HG03442 (cell line): ENCODE results near the gene PADI6.

Experiments
- ATAC-seq: cut with Tn5 transposase; IDR thresholded peaks from one replicate; pipeline ENCODE4 v1.9.1; 2021; ENCODE audit warnings: mild to moderate bottlenecking, moderate library complexity; ENCODE audit not compliant: unreplicated experiment

The PADI6 gene

DNA sequence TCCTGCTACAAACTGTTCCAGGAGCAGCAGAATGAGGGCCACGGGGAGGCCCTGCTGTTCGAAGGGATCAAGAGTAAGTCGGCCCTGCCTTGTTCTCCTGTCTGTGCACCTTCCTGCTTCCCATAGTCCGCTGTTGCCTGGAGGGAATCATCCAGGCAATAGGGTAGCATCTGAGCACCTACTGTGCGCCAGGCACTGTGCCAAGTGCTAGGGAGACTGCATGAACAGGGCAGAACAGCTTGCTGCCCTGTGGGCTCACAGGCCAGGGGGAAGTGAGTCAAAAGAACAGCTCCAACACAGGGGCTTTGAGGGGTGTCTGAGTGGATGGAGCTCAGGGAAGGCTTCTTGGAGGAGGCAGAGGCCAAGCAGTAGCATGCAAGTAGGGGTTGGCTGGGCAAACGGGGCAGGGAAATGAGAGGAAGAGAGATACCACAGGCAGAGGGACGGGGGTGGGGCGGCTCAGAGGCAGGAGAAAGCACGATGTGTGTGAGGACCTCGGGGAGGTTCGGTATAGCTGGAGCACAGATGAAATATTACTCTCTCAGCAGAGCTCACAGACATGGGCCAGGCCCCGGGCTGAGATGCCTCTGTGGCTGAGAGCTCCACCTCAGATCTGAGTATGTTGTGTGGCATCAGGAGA, 15.5 kb upstream of the PADI6 start:
- ATAC-seq = no peak

DNA sequence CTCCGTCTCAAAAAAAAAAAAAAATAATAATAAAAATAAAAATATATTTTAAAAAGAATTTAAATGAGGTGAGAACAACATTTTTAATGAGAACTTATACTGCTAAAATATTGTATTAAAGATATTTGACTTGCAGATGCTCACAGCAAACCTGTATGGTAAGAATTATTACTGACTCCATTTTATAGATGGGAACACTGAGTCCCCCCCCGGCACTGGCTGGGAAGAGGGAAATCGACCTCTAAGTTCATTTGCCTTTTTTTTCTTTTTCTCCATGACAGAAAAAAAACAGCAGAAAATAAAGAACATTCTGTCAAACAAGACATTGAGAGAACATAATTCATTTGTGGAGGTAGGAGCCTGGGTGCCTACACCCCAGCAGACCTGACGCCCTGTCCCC, 13.4 kb upstream of the PADI6 start:
- no peak for ATAC-seq

DNA sequence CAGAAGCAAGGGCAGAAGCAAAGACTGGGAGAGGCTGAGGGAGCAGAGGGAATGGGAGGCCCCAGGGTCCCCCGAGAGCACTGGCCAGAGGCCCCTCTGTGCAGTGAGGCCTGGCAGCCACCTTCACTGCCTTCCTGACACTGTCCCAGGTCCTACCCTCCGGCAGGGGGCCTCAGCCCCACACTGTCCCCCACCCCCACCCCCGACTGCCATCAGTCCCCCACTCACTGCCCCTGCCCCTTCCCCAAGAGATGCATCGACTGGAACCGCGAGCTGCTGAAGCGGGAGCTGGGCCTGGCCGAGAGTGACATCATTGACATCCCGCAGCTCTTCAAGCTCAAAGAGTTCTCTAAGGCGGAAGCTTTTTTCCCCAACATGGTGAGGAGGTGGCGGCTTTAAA, 13.0 kb upstream of the PADI6 start:
- ATAC-seq = no peak

DNA sequence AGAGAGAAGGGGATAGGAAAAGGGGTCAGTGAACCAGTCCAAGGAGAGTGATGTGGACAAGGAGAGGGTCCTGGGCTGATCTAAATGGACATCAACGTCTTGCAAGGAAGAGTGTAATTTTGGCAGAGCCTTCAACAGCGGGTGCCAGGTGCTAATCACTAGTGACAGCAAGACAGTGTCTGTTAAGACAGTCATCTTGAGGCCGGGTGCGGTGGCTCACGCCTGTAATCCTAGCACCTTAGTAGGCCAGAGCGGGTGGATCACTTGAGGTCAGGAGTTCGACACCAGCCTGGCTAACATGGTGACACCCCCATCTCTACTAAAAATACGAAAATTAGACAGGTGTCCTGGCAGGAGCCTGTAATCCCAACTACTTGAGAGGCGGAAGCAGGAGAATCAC, 12.2 kb upstream of the PADI6 start:
- no peak for ATAC-seq

DNA sequence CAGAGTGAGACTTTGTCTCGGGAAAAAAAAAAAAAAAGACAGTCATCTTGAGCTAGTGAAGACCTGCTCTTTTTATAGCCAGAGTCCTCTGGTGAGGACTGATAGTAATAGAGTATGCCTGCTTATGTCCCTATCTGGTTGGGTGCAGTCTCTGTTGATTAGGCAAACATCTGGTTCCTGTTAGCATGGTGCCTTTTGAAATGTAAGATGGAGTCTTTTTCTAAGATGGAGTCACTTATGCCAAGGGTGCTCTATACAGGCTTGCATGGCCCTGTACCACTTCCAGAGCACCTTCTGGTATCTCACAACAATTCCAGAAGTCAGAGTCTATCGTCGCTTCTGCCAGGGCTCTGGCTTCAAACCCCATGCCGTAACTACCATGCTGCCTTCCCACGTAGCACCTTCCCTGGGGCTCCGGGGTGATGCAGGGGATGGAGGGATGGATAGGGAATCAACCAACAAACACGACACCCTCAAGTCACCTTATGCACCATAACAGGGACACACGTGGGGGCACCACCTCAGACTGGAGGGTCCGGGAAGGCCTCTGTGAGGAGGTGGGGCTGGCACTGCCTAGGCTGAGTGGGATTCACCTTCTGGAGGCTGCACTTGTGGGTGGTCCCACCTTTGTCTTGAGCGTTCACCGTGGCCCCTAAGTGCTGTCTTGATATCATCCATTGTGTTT, 11.6 kb upstream of the PADI6 start:
- no peak for ATAC-seq

DNA sequence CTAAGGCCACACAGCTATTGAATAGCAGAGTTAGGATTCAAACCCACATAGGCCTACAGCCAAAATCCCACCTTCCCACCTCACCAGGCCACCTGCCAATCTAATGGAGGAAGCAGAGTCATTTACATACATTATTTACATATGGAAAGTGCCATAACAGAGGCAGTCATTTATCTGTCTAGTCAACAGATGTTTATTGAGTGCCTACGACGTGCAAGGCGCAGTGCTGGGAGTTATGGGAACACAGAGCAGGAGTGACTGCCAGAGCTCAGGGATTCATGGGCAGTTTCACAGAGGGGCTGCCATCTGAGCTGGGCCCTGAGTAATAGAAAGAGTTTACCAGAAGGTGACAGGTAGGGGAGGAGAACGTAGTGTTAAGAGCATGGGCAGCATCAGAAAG, 10.3 kb upstream of the PADI6 start:
- no peak for ATAC-seq

DNA sequence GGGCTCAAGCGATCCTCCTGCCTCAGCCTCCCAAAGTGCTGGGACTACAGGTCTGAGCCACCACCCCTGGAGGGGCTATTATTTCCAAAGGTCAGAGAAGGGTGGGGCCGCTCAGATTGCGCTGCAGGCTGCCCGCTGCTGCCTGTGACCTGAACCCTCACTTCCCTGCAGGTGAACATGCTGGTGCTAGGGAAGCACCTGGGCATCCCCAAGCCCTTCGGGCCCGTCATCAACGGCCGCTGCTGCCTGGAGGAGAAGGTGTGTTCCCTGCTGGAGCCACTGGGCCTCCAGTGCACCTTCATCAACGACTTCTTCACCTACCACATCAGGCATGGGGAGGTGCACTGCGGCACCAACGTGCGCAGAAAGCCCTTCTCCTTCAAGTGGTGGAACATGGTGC, 8.6 kb upstream of the PADI6 start:
- no peak for ATAC-seq

DNA sequence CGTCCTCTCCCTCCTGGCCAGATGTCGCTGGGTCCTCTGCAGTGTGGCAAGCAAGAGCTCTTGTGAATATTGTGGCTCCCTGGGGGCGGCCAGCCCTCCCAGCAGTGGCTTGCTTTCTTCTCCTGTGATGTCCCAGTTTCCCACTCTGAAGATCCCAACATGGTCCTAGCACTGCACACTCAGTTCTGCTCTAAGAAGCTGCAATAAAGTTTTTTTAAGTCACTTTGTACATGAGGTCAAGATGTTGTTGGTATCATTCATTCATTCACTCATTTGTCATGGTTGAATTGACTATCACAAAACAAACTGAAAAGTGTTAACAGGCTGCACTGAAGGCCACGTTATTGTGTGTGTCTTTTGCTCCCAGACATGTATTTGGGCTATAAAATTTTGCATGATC, 8.2 kb upstream of the PADI6 start:
- ATAC-seq = no peak

DNA sequence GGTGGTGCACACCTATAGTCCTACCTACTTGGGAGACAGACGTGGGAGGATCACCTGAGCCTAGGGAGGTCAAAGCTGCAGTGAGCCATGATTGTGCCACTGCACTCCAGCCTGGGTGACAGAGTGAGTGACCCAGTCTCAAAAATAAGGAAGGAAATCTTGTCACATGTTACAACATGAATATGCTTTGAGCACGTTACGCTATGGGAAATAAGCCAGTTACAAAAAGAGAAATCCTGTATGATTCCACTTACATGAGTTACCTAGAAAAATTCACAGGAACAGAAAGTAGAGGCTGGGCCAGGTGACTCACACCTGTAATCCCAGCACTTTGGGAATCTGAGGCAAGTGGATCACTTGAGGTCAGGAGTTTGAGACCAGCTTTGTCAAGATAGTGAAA, 6.7 kb upstream of the PADI6 start:
- ATAC-seq = no peak

DNA sequence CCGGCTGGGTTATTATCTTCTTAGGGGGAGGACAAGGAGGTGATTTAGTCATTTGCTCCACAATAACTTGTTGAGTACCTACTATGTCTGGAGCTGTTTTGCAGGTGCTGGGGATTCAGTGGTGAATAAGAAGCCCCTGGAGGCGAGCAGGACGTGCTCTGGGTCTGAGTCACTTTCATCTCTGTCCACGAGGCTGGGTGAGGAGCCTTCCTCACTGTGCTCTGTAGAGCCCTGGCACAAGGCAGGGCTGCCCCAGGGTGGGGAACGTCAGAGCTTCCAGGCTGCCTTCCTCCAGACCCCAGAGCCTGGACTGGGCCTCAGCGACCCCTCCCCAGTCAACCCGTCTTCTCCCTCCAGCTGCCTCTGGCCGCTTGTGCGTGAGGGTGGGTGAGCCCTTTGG, 2.5 kb upstream of the PADI6 start:
- no peak for ATAC-seq

DNA sequence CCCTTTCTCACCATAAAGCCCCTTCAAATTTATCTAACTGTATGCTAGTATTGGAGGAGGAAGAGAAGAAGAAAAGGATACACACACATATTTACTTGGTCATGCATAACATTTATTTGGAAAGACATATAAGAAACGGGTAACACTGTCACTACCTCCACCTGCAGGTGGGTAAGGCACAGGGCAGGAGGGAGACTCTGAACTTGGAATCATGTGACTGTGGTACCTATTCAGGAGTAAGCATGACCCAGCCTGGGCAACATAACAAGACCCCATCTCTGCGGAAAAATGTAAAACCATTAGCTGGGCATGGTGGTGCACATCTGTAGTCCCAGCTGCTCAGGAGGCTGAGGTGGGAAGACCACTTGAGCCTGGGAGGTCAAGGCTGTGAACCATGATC, 1.4 kb upstream of the PADI6 start:
- ATAC-seq = no peak

DNA sequence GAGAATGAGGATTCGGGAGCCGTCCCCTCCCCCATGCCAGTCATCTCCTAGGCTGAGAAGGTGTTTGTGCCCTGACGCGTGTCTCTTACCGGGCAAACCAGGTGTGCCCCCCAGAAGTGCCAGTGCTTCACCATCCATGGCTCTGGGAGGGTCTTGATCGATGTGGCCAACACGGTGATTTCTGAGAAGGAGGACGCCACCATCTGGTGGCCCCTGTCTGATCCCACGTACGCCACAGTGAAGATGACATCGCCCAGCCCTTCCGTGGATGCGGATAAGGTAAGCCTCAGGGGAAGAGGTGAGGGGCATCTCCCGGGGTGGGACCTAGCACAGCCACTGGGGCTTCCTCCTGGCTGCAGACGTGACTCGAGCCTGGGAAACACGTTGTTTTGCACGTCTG, 959 bp downstream of the PADI6 start:
- no peak for ATAC-seq

DNA sequence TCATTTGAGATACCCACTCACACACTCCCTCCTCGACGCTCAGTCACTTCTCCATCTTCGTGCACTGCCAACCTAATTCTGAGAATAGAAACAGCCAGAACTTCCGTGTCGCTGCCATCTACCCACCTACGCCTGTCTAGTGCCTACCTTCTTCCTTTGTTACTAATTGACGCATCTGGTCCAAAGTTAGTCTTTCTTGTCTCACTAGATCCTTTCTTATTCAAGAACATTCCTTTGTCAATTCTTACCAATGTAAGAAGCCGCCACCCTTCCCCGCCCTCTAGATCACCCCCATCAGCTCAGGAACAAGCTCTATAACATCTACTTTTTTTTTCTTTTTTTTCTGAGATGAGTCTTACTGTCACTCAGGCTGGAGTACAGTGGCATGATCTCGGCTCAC, 3.7 kb downstream of the PADI6 start:
- no peak for ATAC-seq

DNA sequence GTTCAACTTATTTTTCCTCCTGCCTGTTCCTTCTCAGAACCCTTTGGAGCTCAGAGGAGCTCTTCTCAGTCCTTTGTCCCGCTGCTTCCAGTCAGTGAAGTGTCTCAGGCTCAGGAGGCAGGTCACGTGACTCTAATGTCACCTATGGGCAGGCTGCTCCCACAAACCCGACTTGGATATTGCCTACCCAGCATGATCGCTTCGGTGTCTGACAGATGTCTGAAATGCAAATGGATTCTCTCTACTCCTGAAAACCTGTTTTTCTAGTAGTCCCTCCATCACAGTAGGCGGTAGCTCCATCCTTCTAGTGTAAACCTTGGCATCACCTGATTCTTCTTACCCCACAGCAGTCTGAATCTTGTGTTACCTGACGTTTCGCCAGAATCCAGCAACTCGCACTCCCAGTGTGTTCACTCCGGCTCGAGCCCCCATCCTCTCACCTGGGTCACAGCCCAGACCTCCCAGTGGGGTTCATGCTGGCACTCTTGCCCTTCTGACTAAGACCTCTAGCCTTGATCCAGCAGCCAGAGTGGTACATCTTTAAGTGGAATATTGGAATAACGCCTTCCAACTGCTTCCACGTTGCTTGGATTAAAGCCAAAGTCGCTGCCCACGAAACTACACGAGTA, 5.4 kb downstream of the PADI6 start:
- ATAC-seq = no peak

DNA sequence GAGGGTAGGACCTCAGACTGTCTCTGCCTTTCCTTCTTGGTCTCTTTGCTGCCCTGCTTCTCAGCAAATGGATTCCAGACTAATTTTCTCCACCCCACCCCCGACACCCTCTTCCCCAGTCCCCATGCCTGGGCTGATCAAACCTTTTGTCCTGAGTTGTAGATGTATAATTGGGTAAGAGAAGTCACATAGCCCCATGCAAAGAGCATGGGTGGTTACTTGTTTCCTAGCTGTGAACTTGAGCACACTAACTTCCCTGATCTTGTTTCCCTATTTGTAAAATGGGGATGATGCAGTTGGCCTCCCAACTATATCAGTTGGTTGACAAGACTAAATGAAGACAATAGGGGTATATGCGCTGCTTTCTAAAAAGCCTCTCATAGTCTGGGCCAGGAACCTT, 9.2 kb downstream of the PADI6 start:
- no peak for ATAC-seq

DNA sequence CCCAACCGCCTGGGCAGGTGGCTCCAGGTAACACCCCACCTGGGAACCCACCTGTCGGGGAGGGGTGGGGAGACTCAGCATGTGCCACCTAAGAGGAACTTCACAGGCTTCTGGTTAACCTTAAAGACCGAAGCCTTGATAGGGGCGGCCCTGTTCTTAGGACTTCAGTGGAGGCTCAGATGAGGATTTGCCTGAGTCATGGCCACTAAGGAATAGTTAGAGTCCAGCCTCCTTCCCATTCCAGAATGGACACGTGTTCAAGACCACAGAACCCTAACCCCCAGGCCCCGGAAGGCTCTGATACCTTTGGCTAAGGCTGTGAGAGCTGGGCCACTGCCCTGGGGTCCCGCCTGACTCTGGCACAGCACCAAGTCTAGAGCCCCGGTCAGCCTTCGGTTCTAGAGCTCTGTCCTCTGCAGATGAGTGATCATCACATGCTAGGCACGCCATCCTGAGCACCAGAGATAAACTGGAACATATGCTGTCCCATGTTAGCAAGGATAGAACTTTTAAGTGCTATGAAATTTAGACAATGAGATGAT, 20.3 kb downstream of the PADI6 start:
- ATAC-seq = no peak

DNA sequence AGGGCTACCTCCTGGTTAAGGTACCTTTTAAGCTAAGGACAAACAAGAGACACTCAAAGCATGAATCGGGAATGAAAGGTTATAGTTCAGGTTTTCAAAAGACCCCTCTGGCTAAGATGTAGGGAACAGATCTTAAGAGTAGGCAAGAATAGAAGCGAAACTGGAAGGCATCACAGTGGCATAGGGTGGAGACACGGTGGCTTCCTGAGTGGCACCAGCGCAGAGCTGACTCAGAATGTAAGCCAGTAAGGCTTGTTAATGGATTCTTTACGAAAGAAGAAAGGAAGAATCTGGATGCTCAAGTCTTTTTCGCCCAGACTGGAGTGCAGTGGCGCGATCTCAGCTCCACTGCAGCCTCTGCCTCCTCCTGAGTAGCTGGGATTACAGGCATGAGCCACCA, 21.2 kb downstream of the PADI6 start:
- ATAC-seq = no peak

DNA sequence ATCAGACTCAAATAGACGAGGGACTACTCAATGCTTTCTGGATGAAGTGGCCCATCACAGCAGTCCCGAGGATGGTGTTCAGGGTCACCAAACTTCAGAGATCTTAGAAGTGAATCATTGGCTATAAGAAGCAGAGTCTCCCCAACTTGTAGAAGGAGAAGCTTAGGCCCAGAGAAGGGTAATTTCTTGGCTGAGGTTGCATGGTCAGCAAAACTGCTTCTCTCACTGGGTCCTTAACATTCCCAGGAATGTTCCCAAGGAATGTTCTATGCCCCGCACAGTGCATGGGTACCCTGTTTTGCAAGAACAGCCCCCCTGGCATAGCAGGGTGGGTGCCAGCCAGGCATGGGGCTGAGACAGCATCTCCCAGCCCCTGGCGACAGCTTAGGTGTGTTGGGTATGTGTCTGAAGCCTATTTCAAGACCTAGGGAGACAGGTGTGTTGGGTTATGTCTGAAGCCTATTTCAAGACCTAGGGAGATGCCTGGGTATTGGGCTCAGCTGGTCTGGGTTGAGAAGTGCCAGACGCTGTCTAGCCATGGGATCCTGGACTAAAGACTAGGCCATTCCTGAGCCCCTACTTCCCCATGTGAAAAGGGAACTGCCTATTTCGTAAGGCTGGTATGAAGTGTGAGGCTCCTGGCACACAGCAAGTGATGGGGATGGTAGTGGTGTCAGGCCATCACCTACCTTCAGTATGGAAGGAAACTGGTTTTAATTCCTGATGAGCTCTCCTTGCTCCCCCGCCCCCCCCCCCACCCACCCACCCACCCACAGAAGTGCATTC, 26.1 kb downstream of the PADI6 start:
- no peak for ATAC-seq

DNA sequence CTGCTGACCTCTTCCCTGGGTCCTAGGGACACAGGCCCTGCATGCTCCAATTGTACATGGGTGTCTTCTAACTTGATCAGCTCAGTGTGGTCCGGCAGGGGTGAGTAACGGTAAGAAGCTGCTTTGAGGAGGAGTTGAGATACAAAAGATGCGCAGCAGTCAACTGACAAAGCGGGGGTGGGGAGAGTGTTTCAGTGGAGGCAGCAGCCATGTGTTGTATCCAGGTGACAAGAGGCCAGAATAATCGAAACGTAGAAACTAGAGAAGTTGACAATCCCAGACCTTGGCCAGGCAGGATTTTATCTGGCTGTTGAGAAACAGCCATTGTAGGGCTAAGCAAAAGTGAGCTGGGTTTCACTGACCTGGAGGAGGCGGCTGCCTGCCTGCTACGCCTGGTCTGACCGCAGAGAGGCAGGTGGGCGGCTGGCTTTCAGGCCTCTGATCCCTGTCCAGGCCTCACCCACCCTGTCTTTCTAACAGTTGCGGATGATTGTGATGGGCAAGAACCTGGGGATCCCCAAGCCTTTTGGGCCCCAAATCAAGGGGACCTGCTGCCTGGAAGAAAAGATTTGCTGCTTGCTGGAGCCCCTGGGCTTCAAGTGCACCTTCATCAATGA, 28.8 kb downstream of the PADI6 start:
- ATAC-seq = no peak

DNA sequence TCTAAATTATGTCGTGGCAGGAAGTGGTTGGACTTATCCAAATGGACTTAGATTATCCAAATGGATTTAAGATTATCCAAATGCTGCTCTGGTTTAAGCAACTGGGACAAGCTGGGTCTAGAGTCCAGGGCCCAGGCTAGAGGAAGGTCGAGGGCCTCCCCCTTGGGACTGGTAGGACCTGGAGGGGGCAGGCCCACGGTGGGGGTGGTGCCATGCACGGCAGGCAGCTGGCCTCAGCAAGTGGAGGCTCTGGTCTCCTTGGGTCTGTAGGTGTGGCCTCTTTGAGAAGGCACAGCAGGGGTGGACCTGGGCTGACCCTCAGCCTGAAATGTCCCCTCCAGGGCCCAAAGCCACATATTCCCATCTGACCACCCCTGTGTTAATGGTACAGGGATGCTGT, 29.8 kb downstream of the PADI6 start:
- ATAC-seq = no peak

DNA sequence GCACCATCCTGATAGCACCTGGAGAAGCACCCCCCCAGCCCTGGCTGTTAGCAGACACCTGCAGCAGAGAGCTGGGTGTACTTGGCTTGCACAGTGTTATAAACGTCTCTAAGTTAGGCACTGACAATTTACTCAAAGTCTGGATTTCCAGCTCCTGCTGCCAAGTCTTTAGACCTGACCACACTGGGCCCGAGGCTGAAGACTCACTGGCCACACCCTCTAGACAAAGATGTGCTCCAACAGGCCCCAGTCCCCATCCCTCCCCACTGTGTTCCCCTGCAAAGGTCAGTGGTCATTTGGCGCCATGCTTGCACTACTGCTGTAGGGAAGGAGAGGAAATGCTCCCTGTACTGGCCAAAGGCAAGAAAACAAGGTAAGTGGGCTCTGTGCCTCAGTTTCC, 31.1 kb downstream of the PADI6 start:
- no peak for ATAC-seq
